Ovary (tissue), 3 donors: ENCODE measurements around the gene HTRA3.

ENCODE experiments used
- POLR2A ChIP-seq: fragments of 450-650 bp; IDR thresholded peaks from one replicate; pipeline ENCODE4 v1.6.1; 2017; ENCODE audit warnings: antibody characterized with exemption, mild to moderate bottlenecking, moderate library complexity
- TF ChIP-seq, protein P1 (sequence below), 3 donors: fragments of 450-650 bp in 2 of 3; fragments of 200-600 bp in 1 of 3; IDR thresholded peaks; one replicate each; pipeline versions ENCODE4 v1.5.1 to v1.8.0; 2016 to 2022; ENCODE audit warnings: antibody characterized with exemption in 3 of 3, mild to moderate bottlenecking in 1 of 3
- donor health status: DM: no; HTN: no; CAD: no.

- TF ChIP-seq, protein P1, sequence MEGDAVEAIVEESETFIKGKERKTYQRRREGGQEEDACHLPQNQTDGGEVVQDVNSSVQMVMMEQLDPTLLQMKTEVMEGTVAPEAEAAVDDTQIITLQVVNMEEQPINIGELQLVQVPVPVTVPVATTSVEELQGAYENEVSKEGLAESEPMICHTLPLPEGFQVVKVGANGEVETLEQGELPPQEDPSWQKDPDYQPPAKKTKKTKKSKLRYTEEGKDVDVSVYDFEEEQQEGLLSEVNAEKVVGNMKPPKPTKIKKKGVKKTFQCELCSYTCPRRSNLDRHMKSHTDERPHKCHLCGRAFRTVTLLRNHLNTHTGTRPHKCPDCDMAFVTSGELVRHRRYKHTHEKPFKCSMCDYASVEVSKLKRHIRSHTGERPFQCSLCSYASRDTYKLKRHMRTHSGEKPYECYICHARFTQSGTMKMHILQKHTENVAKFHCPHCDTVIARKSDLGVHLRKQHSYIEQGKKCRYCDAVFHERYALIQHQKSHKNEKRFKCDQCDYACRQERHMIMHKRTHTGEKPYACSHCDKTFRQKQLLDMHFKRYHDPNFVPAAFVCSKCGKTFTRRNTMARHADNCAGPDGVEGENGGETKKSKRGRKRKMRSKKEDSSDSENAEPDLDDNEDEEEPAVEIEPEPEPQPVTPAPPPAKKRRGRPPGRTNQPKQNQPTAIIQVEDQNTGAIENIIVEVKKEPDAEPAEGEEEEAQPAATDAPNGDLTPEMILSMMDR (IDR thresholded peaks at IDR 0.05) = no peak
- TF ChIP-seq POLR2A = no peak
These were observed 18.1 kb downstream of the HTRA3 start for GRCh38 chr4:8287343-8288280.
